ENCODE results near the gene ICA1. TPM values are rescaled to one million over a fixed set of nuclear protein-coding genes. Genes with fewer than 3 reads are reported as not detected.

The ICA1 gene
- total and polyA plus RNA-seq, 2 experiments from 2014 or later, result 45.2 to 83.7 TPM

DNA sequence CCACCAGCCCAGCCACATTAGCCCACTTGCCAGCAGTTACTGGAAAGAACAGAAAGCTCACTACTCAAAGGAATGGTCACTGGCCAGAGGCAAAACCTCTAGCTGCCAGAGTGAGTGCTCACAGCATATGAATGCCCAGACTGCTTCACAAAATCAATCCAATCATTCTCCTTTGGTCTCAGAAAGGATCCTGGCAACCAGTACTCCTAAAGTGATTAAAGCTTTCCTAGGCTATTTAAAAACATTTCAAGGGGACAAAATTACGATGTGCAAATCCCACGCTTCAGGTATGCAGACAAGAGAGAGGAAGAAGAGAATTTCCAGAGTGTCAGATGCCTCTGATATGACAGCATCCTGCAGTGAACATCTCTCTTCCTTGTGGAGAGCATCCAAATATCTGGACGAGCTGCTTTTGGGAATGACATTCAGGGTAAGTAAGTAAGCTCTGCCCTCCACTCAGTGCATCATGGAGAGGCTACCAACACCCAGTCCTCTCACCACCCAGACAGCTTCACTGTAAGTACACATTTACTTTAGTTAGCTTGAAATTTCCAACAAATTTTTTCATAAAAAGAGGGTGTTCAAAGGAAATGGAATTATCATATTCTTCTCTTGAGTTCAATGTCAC is 25.1 kb downstream of the ICA1 start (continued):
- TF ChIP-seq, protein P1, sequence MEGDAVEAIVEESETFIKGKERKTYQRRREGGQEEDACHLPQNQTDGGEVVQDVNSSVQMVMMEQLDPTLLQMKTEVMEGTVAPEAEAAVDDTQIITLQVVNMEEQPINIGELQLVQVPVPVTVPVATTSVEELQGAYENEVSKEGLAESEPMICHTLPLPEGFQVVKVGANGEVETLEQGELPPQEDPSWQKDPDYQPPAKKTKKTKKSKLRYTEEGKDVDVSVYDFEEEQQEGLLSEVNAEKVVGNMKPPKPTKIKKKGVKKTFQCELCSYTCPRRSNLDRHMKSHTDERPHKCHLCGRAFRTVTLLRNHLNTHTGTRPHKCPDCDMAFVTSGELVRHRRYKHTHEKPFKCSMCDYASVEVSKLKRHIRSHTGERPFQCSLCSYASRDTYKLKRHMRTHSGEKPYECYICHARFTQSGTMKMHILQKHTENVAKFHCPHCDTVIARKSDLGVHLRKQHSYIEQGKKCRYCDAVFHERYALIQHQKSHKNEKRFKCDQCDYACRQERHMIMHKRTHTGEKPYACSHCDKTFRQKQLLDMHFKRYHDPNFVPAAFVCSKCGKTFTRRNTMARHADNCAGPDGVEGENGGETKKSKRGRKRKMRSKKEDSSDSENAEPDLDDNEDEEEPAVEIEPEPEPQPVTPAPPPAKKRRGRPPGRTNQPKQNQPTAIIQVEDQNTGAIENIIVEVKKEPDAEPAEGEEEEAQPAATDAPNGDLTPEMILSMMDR (conservative IDR thresholded peaks at IDR 0.05; ENCODE audit: low read depth in 2 of 2), result no peak
- no peak for TF ChIP-seq NANOG (IDR thresholded peaks at IDR 0.05; ENCODE audit: borderline replicate concordance)
- no peak for TF ChIP-seq CREB1 (CRISPR knock-in tag; IDR thresholded peaks at IDR 0.05; ENCODE audit: low read depth)
- TF ChIP-seq EZH2phosphoT487 (IDR thresholded peaks at IDR 0.05; ENCODE audit: unreplicated experiment), result no peak
- TF ChIP-seq, protein P2, sequence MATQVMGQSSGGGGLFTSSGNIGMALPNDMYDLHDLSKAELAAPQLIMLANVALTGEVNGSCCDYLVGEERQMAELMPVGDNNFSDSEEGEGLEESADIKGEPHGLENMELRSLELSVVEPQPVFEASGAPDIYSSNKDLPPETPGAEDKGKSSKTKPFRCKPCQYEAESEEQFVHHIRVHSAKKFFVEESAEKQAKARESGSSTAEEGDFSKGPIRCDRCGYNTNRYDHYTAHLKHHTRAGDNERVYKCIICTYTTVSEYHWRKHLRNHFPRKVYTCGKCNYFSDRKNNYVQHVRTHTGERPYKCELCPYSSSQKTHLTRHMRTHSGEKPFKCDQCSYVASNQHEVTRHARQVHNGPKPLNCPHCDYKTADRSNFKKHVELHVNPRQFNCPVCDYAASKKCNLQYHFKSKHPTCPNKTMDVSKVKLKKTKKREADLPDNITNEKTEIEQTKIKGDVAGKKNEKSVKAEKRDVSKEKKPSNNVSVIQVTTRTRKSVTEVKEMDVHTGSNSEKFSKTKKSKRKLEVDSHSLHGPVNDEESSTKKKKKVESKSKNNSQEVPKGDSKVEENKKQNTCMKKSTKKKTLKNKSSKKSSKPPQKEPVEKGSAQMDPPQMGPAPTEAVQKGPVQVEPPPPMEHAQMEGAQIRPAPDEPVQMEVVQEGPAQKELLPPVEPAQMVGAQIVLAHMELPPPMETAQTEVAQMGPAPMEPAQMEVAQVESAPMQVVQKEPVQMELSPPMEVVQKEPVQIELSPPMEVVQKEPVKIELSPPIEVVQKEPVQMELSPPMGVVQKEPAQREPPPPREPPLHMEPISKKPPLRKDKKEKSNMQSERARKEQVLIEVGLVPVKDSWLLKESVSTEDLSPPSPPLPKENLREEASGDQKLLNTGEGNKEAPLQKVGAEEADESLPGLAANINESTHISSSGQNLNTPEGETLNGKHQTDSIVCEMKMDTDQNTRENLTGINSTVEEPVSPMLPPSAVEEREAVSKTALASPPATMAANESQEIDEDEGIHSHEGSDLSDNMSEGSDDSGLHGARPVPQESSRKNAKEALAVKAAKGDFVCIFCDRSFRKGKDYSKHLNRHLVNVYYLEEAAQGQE (IDR thresholded peaks at IDR 0.05; ENCODE audit: unreplicated experiment), result no peak

DNA sequence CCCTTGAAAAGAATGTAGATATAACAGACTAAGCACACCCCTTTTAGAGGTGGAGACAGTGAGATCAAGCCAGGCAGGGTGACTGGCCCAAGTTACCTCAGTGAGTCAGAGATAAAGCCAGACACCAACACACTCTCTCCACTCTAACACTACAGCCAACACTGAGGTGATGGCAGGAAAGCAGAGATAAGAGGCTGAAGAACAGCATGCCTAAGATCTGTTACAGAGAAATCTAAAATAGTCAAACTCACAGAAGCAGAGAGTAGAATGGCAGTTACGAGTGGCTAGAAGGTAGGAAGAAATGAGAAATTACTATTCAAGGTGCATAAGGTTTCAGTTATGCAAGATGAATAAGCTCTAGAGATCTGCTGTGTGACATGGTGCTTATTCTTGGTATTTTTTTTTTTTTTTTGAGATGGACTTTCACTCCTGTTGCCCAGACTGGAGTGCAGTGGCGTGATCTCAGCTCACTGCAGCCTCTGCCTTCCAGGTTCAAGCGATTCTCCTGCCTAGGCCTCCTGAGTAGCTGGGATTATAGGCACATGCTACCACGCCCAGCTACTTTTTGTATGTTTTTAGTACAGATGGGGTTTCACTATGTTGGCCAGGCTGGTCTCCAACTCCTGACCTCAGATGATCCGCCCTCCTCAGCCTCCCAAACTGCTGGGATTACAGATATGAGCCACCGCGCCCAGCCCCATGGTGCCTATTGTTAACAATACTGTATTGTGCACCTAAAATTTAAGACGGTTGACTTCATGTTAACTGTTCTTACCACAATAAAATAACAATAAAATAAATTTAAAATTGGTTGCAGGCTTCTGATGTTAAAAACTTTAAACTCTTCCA is 28.7 kb downstream of the ICA1 start:
- DNase-seq (ENCODE audit: low spot score) (no peak), ATAC-seq (no peak)
- Histone ChIP-seq H3F3A (replicated peaks; ENCODE audit: low read depth) (no peaks in the 10 kb centered on the region), H2AFZ (no peak overlapping the region), H3K27ac (ENCODE audit: low read depth) (no peak overlapping the region), H3K9me2 (ENCODE audit: insufficient read depth) (no peaks in the 10 kb centered on the region), H3K4me2 (no peak overlapping the region), H3K4me3 (no peak overlapping the region), H3K4me1 (ENCODE audit: insufficient read depth) (no peaks in the 10 kb centered on the region), H3K27me3 (ENCODE audit: insufficient read depth) (no peaks in the 10 kb centered on the region), H3K36me3 (ENCODE audit: insufficient read depth) (no peaks in the 10 kb centered on the region; the same call in 1 of the 2 replicates), H4K20me1 (replicated peaks; ENCODE audit: insufficient read depth) (no peaks in the 10 kb centered on the region), H3K79me2 (replicated peaks; ENCODE audit: insufficient read depth) (no peaks in the 10 kb centered on the region)
- no peaks in the 10 kb centered on the region for H3K27me3 Mint-ChIP-seq (ENCODE audit: insufficient read depth, low read depth, poor library complexity)
- no peak overlapping the region for H3K4me3 Mint-ChIP-seq
- H3K27ac Mint-ChIP-seq, result no peak overlapping the region
- H3K9me3 Mint-ChIP-seq, result no peaks in the 10 kb centered on the region
- no peaks in the 10 kb centered on the region; the same call in 2 of the 3 replicates for H3K4me1 Mint-ChIP-seq
- no peaks in the 10 kb centered on the region for H3K36me3 Mint-ChIP-seq (ENCODE audit: low read depth)
- TF ChIP-seq NANOG (IDR thresholded peaks at IDR 0.05; ENCODE audit: borderline replicate concordance) (no peak), ZNF331 (CRISPR knock-in tag; IDR thresholded peaks at IDR 0.05; ENCODE audit: low read depth) (no peak)
- TF ChIP-seq, protein P3, sequence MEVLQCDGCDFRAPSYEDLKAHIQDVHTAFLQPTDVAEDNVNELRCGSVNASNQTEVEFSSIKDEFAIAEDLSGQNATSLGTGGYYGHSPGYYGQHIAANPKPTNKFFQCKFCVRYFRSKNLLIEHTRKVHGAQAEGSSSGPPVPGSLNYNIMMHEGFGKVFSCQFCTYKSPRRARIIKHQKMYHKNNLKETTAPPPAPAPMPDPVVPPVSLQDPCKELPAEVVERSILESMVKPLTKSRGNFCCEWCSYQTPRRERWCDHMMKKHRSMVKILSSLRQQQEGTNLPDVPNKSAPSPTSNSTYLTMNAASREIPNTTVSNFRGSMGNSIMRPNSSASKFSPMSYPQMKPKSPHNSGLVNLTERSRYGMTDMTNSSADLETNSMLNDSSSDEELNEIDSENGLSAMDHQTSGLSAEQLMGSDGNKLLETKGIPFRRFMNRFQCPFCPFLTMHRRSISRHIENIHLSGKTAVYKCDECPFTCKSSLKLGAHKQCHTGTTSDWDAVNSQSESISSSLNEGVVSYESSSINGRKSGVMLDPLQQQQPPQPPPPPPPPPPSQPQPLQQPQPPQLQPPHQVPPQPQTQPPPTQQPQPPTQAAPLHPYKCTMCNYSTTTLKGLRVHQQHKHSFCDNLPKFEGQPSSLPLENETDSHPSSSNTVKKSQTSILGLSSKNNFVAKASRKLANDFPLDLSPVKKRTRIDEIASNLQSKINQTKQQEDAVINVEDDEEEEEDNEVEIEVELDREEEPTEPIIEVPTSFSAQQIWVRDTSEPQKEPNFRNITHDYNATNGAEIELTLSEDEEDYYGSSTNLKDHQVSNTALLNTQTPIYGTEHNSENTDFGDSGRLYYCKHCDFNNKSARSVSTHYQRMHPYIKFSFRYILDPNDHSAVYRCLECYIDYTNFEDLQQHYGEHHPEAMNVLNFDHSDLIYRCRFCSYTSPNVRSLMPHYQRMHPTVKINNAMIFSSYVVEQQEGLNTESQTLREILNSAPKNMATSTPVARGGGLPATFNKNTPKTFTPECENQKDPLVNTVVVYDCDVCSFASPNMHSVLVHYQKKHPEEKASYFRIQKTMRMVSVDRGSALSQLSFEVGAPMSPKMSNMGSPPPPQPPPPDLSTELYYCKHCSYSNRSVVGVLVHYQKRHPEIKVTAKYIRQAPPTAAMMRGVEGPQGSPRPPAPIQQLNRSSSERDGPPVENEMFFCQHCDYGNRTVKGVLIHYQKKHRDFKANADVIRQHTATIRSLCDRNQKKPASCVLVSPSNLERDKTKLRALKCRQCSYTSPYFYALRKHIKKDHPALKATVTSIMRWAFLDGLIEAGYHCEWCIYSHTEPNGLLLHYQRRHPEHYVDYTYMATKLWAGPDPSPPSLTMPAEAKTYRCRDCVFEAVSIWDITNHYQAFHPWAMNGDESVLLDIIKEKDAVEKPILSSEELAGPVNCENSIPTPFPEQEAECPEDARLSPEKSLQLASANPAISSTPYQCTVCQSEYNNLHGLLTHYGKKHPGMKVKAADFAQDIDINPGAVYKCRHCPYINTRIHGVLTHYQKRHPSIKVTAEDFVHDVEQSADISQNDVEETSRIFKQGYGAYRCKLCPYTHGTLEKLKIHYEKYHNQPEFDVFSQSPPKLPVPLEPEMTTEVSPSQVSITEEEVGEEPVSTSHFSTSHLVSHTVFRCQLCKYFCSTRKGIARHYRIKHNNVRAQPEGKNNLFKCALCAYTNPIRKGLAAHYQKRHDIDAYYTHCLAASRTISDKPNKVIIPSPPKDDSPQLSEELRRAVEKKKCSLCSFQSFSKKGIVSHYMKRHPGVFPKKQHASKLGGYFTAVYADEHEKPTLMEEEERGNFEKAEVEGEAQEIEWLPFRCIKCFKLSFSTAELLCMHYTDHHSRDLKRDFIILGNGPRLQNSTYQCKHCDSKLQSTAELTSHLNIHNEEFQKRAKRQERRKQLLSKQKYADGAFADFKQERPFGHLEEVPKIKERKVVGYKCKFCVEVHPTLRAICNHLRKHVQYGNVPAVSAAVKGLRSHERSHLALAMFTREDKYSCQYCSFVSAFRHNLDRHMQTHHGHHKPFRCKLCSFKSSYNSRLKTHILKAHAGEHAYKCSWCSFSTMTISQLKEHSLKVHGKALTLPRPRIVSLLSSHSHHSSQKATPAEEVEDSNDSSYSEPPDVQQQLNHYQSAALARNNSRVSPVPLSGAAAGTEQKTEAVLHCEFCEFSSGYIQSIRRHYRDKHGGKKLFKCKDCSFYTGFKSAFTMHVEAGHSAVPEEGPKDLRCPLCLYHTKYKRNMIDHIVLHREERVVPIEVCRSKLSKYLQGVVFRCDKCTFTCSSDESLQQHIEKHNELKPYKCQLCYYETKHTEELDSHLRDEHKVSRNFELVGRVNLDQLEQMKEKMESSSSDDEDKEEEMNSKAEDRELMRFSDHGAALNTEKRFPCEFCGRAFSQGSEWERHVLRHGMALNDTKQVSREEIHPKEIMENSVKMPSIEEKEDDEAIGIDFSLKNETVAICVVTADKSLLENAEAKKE (CRISPR knock-in tag; IDR thresholded peaks at IDR 0.05), result no peak
